Glutamatergic neuron (in vitro differentiated cells): Measurements from ENCODE around the gene DSCAML1. TPM values are rescaled to one million over a fixed set of nuclear protein-coding genes. Genes with fewer than 3 reads are reported as not detected.

ENCODE experiments used
- DNase-seq: peaks from one replicate; pipeline ENCODE4 v3.0.0; 2022
- H3K27ac Mint-ChIP-seq: one replicate; pipeline ENCODE4 v1.8.0; 2020; ENCODE audit warnings: mild to moderate bottlenecking, mixed read lengths, inconsistent platforms; ENCODE audit not compliant: unreplicated experiment
- H3K27me3 Mint-ChIP-seq: one replicate; pipeline ENCODE4 v1.8.0; 2020; ENCODE audit warnings: mild to moderate bottlenecking, moderate library complexity, mixed read lengths, inconsistent platforms; ENCODE audit not compliant: unreplicated experiment
- H3K36me3 Mint-ChIP-seq: one replicate; pipeline ENCODE4 v1.8.0; 2020; ENCODE audit warnings: mild to moderate bottlenecking, mixed read lengths, inconsistent platforms; ENCODE audit not compliant: unreplicated experiment
- H3K4me1 Mint-ChIP-seq: one replicate; pipeline ENCODE4 v1.8.0; 2020; ENCODE audit warnings: mild to moderate bottlenecking, low read depth, mixed read lengths, inconsistent platforms; ENCODE audit not compliant: unreplicated experiment
- H3K4me3 Mint-ChIP-seq: one replicate; pipeline ENCODE4 v1.8.0; 2020; ENCODE audit warnings: mild to moderate bottlenecking, mixed read lengths, inconsistent platforms; ENCODE audit not compliant: unreplicated experiment
- H3K9me3 Mint-ChIP-seq: one replicate; pipeline ENCODE4 v1.8.0; 2020; ENCODE audit warnings: mild to moderate bottlenecking, moderate library complexity, mixed read lengths, inconsistent platforms; ENCODE audit not compliant: unreplicated experiment
- total RNA-seq: library from RNA; stranded (reverse); fragmentation: NEBNext Ultra II Directional; extraction: Animal tissue kit (Norgen Biotek cat#: 25700); gene quantifications from one replicate; pipeline ENCODE4 v1.2.1, GENCODE V29; 2021; ENCODE audit not compliant: unreplicated experiment
- TF ChIP-seq, protein P1 (sequence below): fragments of 200-600 bp; sonication (generic); IDR thresholded peaks from one replicate; pipeline ENCODE4 v1.5.0; 2021; ENCODE audit not compliant: partially characterized antibody, unreplicated experiment

The DSCAML1 gene
- total RNA-seq, 1 donor from 2014 or later, result 0.07 TPM

DNA sequence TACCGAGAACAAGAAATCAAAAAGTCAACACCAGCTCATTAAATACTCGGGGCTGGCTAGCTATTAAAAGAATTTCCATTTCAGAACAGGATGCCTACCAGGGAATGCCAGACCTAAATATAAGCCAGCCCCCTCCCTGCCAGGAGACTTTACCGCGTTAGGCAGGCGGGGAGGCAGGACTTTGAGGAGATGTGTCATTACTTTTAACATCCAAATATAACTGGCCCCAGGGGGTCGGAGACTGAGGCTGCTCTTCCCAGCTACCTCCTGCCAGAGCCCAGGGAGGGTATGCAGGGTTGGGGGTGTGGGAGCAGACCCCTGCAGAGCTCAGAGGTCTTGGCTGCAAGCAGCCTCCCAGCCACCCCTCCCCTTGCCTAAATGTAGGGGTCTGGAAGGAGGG, 183.5 kb downstream of the DSCAML1 start:
- DNase-seq, result no peak
- H3K27ac Mint-ChIP-seq, result no peak overlapping the region
- peaks cover 2% of the 10 kb centered on the region for H3K9me3 Mint-ChIP-seq
- peaks cover 6% of the 10 kb centered on the region for H3K27me3 Mint-ChIP-seq
- H3K4me1 Mint-ChIP-seq, result peaks cover 5% of the 10 kb centered on the region
- no peaks in the 10 kb centered on the region for H3K36me3 Mint-ChIP-seq
- TF ChIP-seq, protein P1, sequence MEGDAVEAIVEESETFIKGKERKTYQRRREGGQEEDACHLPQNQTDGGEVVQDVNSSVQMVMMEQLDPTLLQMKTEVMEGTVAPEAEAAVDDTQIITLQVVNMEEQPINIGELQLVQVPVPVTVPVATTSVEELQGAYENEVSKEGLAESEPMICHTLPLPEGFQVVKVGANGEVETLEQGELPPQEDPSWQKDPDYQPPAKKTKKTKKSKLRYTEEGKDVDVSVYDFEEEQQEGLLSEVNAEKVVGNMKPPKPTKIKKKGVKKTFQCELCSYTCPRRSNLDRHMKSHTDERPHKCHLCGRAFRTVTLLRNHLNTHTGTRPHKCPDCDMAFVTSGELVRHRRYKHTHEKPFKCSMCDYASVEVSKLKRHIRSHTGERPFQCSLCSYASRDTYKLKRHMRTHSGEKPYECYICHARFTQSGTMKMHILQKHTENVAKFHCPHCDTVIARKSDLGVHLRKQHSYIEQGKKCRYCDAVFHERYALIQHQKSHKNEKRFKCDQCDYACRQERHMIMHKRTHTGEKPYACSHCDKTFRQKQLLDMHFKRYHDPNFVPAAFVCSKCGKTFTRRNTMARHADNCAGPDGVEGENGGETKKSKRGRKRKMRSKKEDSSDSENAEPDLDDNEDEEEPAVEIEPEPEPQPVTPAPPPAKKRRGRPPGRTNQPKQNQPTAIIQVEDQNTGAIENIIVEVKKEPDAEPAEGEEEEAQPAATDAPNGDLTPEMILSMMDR, result no peak
- no peak overlapping the region for H3K4me3 Mint-ChIP-seq

DNA sequence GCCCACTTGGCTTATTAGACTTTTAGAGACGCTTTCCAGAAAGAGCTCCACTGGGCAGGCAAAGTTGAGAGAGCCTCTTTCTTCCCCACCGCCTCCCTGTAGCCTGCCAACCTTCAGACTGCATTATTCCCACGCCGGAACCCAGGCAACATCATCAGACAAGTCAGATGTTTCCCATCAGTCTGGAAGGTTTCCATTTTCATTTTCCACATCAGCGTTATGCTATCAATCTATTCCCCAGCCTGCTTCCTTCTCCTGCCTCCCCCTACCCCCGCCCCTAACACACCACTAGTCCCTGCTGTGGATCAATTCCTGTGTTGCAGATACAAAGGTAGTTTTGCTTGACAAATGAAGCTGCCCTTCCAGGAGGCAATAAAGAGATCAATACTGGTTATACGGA, 184.8 kb downstream of the DSCAML1 start:
- H3K4me3 Mint-ChIP-seq, result no peak overlapping the region
- H3K9me3 Mint-ChIP-seq, result no peaks in the 10 kb centered on the region
- no peak for DNase-seq
- no peak overlapping the region for H3K27ac Mint-ChIP-seq
- TF ChIP-seq, protein P1, result no peak
- no peaks in the 10 kb centered on the region for H3K36me3 Mint-ChIP-seq
- H3K4me1 Mint-ChIP-seq, result peaks cover 8% of the 10 kb centered on the region
- peaks cover 6% of the 10 kb centered on the region for H3K27me3 Mint-ChIP-seq

DNA sequence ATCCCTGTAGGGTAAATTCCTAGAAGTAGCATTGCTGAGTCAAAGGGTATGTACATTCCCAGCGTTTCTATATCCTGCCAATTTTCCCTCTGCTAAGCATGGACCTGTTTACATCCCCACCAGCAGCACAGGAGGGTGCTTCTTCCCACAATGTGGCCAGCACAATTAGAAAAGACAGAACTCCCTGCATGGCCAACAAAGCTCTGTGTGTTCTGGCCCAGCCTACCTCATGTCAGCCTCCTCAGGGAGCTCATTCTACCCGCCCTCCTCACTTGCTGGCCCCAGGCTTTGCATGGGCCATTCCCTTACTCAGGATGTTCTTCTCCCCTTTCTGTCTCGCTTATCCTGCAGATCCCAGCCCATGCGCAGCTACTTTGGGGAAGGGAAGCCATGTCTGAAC, 186.1 kb downstream of the DSCAML1 start:
- Mint-ChIP-seq H3K4me3 (no peak overlapping the region), H3K27me3 (peaks cover 6% of the 10 kb centered on the region), H3K36me3 (no peaks in the 10 kb centered on the region), H3K9me3 (peaks cover 3% of the 10 kb centered on the region), H3K4me1 (peaks cover 9% of the 10 kb centered on the region), H3K27ac (no peak overlapping the region)
- TF ChIP-seq, protein P1, result no peak
- DNase-seq, result no peak

DNA sequence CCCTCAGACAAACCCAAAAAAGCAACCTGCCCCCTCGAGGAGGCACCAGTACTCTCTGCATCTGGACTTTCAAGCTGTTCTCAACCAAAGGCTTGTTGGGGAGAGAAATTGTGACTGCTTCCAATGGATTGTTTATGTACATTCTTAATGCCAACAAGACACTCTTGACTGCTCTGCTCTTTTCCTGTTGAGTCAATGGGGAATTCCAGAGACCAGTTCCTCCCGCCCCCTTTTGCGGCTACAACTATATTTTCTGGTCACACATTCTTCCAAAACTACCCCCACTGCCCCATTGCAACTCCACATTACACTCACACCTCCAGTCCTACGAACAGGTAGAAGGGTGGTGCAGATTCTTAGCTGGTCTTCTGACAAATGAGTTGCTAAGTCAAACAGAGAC, 187.0 kb downstream of the DSCAML1 start:
- TF ChIP-seq, protein P1, result no peak
- DNase-seq, result no peak
- Mint-ChIP-seq H3K4me3 (no peak overlapping the region), H3K27ac (no peak overlapping the region), H3K4me1 (peaks cover 9% of the 10 kb centered on the region), H3K9me3 (peaks cover 3% of the 10 kb centered on the region), H3K36me3 (no peaks in the 10 kb centered on the region), H3K27me3 (peaks cover 6% of the 10 kb centered on the region)

DNA sequence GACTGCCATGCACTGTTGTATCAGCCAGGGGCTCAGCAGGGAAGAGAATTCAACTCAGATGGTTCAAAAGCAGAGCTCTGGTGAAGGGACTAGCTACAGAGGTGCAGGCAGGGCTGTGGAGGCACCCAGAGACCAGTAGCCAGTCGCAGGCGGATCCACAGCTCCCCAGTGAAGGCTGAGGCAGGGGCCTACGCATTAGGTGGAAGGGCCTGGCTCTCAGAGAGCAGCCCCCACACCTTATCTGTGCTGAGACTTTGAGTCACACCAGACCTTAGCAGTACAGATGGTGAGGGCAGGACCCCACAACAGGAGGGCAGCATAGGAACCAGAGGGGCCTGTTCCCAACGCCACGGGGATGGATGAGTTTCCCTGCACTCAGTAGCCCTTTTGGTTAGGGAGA, 189.6 kb downstream of the DSCAML1 start:
- Mint-ChIP-seq H3K9me3 (peaks cover 3% of the 10 kb centered on the region), H3K4me1 (peaks cover 9% of the 10 kb centered on the region), H3K4me3 (no peak overlapping the region), H3K27me3 (peaks cover 4% of the 10 kb centered on the region), H3K36me3 (no peaks in the 10 kb centered on the region), H3K27ac (no peak overlapping the region)
- TF ChIP-seq, protein P1, result no peak
- no peak for DNase-seq
